ENCODE results near the gene STAB1.

STAB1 gene

DNA sequence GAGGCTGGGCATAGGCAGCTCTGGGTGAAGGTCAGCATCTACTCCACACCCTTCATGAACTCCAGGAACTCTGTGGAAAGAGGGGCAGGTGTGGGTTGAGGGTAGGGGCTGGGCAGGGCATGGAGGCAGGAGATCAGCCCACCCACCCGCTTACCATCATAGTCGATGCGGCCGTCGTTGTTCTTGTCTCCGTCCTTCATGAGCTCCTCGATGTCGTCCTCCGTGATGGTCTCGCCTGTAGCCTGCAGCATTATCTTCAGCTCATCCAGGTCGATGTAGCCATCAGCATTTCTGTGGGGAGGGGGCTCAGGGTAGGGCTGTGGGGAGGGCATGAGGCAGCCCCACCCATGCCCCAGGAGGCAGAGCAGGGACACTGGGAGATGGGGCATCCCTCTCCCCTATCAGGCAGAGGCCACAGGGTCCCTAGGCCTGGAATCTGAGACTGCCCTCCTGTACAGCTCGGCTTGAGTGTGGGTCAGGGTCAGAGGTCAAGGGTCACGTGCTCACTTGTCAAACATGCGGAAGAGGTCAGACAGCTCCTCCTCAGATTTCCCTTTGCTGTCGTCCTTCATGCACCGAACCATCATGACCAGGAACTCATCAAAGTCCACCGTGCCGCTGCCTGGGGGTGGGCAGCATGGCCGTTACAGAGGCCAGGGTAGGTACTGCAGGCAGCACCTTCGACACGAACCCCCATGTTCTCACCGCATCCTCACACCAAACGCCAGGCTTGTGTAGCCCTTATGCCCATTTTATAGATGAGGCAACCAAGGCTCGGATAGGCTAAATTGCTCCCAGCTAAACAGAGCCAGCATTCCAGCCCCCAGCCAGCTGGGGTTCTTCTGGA lies 43.7 kb upstream of the STAB1 start:
- no peak for TF ChIP-seq CTCF (IDR thresholded peaks at IDR 0.05; ENCODE audit: low read length, missing control alignments)
- no peak overlapping the region for H3K4me3 ChIP-seq (replicated peaks; ENCODE audit: low read depth, low read length)

DNA sequence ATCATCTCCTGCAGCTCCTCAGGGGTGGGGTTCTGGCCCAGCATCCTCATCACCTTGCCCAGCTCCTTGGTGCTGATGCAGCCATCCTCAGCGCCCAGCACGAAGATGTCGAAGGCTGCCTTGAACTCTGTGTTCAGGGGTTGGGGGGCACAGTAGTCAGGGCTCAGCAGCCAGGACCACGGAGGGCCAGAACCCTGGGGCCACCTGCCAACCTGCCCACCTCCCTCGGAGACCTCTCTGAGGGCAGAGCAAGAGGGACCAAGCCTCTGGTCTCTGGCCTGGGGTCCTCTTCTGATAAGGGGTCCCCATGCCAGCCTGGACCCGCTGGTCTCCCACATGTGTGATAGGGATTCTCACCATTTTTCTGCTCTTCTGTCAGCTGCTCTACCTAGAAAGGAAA lies 43.0 kb upstream of the STAB1 start:
- H3K4me3 ChIP-seq (replicated peaks; ENCODE audit: low read depth, low read length) = no peak overlapping the region
- no peak for DNase-seq (ENCODE audit: low read depth)
- TF ChIP-seq CTCF (IDR thresholded peaks at IDR 0.05; ENCODE audit: low read length, missing control alignments) = no peak

More for the DNA sequence above, 43.7 kb upstream of the STAB1 start:
- no peak for DNase-seq (ENCODE audit: low read depth)

DNA sequence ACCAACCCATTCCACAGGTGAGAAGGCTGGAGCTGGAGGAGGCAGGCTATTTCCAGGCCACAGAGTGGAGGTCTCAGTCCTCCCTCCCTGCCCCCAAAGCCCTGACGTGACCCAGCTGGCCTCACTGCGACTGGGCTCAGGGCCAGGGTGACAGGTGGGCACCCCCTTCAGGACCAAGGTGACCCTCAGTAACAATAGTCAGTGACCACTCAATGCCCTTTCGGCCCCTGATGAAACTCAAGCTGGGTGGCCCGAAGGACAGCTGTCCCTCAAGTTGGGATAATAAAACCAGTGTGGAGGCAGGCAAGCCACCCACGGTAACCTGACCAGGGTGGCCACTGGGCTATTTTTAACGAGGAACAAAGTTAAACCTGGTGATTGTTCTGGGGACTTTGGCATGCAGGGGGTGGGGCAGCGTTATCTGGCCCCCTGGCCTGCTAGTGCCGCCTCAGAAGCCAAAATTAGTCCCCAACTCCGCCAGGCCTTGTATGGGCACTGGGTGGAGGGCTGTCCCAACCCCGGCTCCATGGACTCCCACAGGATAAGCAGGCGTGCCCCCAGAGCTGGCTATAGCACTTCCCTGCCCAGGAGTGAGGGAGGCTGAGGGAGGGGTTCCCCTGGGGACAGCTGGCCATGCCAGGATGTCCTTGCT lies 42.4 kb upstream of the STAB1 start:
- DNase-seq (ENCODE audit: low read depth) = no peak
- H3K4me3 ChIP-seq (replicated peaks; ENCODE audit: low read depth, low read length) = no peak overlapping the region
- no peak for TF ChIP-seq CTCF (IDR thresholded peaks at IDR 0.05; ENCODE audit: low read length, missing control alignments)

- H3K4me3 ChIP-seq (replicated peaks; ENCODE audit: low read depth, low read length) = no peak within 1 kb of the TSS
- DNase-seq (ENCODE audit: low read depth) = no peak
- TF ChIP-seq CTCF (IDR thresholded peaks at IDR 0.05; ENCODE audit: low read length, missing control alignments) = no peak
Measured at GRCh38 chr3:52453496-52454249, 41.5 kb upstream of the STAB1 start, which contains the start of gene TNNC1. TSS of gene TNNC1 (minus strand) at chr3:52454041. CDS start at chr3:52454015, 26 bp downstream.

DNA sequence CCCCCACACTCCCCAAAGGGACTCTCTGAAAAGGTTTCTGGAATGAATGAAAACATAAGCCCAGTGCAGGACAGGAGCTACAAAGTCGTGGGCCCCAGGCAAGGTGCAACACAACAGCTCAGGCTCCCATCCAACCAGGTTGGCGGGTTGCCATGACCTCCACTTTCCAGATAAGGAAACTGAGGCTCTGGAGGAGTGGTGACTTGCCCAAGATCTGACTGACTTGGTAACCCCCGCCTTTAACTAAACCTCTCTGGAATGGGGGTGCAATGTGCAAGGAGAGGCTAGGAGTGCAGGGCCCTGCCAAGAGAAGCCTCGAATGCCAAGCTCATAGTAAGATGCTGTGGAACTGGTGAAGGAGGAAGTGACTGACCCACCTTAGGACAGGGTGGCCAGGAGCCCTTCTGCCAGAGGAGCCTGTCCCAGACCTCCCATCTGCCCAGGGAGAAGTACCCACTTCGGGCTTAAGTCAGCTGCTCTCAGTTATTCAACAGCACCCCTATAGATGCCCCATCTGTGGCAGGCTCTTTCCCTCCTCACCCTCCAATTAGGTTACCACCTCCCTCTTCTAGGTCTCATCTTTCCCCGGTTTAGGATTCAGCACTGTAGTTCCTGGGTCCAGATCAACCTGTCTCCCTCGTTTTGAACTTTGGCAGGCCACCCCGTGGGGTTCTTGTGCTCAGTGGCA lies 40.7 kb upstream of the STAB1 start:
- no peak for DNase-seq (ENCODE audit: low read depth)
- no peak overlapping the region for H3K4me3 ChIP-seq (replicated peaks; ENCODE audit: low read depth, low read length)
- no peak for TF ChIP-seq CTCF (IDR thresholded peaks at IDR 0.05; ENCODE audit: low read length, missing control alignments)

- peak overlapping the region; percentile 89 for H3K4me3 ChIP-seq (replicated peaks; ENCODE audit: low read depth, low read length)
- TF ChIP-seq CTCF (IDR thresholded peaks at IDR 0.05; ENCODE audit: low read length, missing control alignments) = no peak
- no peak for DNase-seq (ENCODE audit: low read depth)
Measured at GRCh38 chr3:52454938-52455282, 40.2 kb upstream of the STAB1 start.

Measured in fibroblast of pulmonary artery (primary cell).